GM21367 (cell line): Measurements from ENCODE around the gene PKIG.
"Not testable (repeated sequence)": the region's sequence is repeated elsewhere in the genome, so short reads cannot be mapped to it uniquely, and the experiment has no call there.

Source experiments
- ATAC-seq: cut with Tn5 transposase; IDR thresholded peaks from one replicate; pipeline ENCODE4 v1.9.1; 2021; ENCODE audit not compliant: unreplicated experiment

The PKIG gene

GRCh38 chr20:44571362-44571988 lies 10.9 kb upstream of the PKIG start:
- no peak for ATAC-seq

GRCh38 chr20:44572551-44573500 lies 9.6 kb upstream of the PKIG start:
- ATAC-seq, result no peak

- ATAC-seq, result no peak
These were observed 8.9 kb upstream of the PKIG start for GRCh38 chr20:44573501-44573869.

GRCh38 chr20:44574372-44574771 lies 8.0 kb upstream of the PKIG start:
- no peak for ATAC-seq

GRCh38 chr20:44576297-44576696 lies 6.1 kb upstream of the PKIG start:
- ATAC-seq, result no peak

GRCh38 chr20:44579313-44580081 lies 2.9 kb upstream of the PKIG start:
- no peak for ATAC-seq

- ATAC-seq, result no peak
These were observed 1.7 kb upstream of the PKIG start for GRCh38 chr20:44580581-44581268.

GRCh38 chr20:44581515-44581914 lies 864 bp upstream of the PKIG start:
- no peak for ATAC-seq

GRCh38 chr20:44583157-44583556 lies 778 bp downstream of the PKIG start:
- ATAC-seq, result no peak

GRCh38 chr20:44584162-44584561 lies 1.8 kb downstream of the PKIG start:
- no peak for ATAC-seq

GRCh38 chr20:44585057-44585963 lies 2.9 kb downstream of the PKIG start:
- no peak for ATAC-seq

GRCh38 chr20:44586289-44586911 lies 4.0 kb downstream of the PKIG start:
- ATAC-seq, result peak; percentile 56

- ATAC-seq, result no peak
These were observed 4.9 kb downstream of the PKIG start for GRCh38 chr20:44587035-44587980.

GRCh38 chr20:44588321-44588720 lies 5.9 kb downstream of the PKIG start:
- ATAC-seq, result not testable (repeated sequence)

- ATAC-seq, result no peak
These were observed 7.2 kb downstream of the PKIG start for GRCh38 chr20:44589537-44589936.

GRCh38 chr20:44590980-44591778 lies 8.8 kb downstream of the PKIG start:
- ATAC-seq, result no peak

- no peak for ATAC-seq
These were observed 10.0 kb downstream of the PKIG start for GRCh38 chr20:44592366-44592765.

GRCh38 chr20:44593751-44594150 lies 11.4 kb downstream of the PKIG start:
- no peak for ATAC-seq
